Glomerular visceral epithelial cell (primary cell): ENCODE measurements around the gene APH1A.
"Not testable (repeated sequence)": the region's sequence is repeated elsewhere in the genome, so short reads cannot be mapped to it uniquely, and the experiment has no call there.

Source experiments
- DNase-seq: peaks from one replicate; pipeline ENCODE4 v3.0.0-alpha.2; 2016; ENCODE audit errors: extremely low spot score

Gene APH1A

GRCh38 chr1:150233359-150234308 lies 35.2 kb downstream of the APH1A start:
- peak; percentile 9 for DNase-seq

GRCh38 chr1:150232921-150233320 lies 35.9 kb downstream of the APH1A start:
- not testable (repeated sequence) for DNase-seq

DNA sequence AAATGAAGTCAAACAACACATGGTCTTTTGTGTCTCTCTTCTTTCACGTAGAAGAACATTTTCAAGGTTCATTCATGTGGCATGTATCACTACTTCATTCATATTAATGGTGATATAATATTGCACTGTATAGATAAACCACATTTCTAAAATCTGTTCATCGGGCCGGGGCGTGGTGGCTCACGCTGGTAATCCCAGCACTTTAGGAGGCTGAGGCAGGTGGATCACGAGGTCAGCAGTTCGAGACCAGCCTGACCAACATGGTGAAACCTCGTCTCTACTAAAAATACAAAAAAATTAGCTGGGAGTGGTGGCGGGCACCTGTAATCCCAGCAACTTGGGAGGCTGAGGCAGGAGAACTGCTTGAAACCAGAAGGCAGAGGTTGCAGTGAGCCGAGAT lies 40.6 kb downstream of the APH1A start:
- not testable (repeated sequence) for DNase-seq

GRCh38 chr1:150227228-150227627 lies 41.6 kb downstream of the APH1A start:
- DNase-seq, result no peak

DNA sequence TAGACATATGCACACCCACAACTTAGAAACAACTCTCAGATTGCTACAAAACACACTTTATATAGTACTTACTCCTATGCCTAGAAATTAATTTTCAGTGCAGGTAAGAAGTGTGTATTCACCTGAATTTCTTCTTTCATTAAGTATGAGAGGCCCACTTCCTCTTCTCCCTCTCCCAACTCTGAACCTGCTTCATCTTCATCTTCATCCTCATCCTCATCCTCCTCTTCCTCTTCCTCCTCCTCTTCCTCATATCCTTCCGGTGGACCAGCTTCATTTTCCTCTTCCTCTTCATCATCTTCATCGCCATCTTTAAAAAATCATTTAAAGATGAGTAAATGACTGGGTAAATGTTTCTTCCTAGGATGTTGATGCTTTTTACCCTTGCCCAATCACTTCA lies 42.3 kb downstream of the APH1A start:
- DNase-seq, result no peak

DNA sequence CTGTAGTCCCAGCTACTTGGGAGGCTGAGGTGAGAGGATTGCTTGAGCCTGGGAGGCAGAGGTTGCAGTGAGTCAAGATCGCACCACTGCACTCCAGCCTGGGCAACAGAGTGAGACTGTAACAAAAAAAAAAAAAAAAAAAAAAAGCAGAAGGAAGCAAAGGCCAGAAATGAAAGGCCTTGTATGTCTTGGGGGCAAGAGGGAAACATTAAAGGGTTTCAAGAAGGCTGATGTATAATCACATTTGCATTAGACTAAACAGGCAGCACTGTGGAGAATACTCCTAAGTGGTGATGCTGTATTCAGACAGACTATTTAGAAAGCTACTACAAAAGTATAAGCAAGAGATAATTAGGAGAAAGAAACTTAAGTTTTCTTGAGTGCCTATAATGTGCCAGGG lies 43.3 kb downstream of the APH1A start:
- DNase-seq, result no peak

DNA sequence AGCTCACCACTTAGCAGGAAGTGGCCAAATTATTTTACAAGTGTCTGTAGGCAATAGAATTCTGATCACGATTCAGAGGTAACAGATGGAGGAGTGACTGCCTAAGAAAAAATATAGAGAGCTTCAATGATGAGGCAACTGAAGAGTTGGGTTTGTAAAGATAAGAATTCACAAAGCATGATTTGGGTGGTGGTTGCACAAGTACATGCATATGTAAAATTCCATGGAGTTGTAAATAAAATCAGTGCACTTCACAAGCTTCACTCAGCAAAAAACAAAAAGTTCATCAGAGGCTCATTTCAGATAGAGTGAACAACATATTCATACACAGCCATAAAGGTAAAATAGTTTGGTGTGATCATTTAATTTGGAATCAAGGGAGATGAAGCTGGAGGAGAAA lies 43.8 kb downstream of the APH1A start:
- DNase-seq, result no peak

GRCh38 chr1:150221552-150221951 lies 47.3 kb downstream of the APH1A start:
- peak; percentile 22 for DNase-seq

DNA sequence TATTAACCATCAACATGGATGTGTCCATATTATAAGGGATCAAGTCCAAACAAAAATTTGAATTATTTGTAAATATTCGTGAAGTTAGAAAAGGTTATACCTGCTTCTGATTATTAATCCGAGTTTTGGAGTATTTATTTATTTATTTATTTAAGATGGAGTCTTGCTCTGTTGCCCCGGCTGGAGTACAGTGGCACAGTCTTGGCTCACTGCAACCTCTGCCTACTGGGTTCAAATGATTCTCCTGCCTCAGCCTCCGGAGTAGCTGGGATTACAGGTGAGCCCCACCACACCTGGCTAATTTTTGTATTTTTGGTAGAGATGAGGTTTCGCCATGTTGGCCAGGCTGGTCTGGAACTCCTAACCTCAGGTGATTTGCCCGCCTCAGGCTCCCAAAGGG lies 53.0 kb downstream of the APH1A start:
- not testable (repeated sequence) for DNase-seq
